ENCODE data around the gene CAP2.

The CAP2 gene

GRCh38 chr6:17474289-17474688 lies 80.9 kb downstream of the CAP2 start:
- no peak overlapping the region for H3K4me3 ChIP-seq (ENCODE audit: low read depth, low read length, poor library complexity, severe bottlenecking)
- TF ChIP-seq EZH2 (IDR thresholded peaks at IDR 0.05; ENCODE audit: borderline replicate concordance, low read length) (no peak), CTCF (IDR thresholded peaks at IDR 0.05; ENCODE audit: low read length) (no peak)

GRCh38 chr6:17475606-17476244 lies 82.3 kb downstream of the CAP2 start:
- no peak overlapping the region for H3K4me2 ChIP-seq (ENCODE audit: low read length)
- H3K27ac ChIP-seq (ENCODE audit: low read depth, low read length, poor library complexity, severe bottlenecking) = no peak overlapping the region
- no peaks in the 10 kb centered on the region for H3K4me1 ChIP-seq (ENCODE audit: insufficient read depth, low read length, severe bottlenecking)
- no peaks in the 10 kb centered on the region for H3K9me3 ChIP-seq (ENCODE audit: low read length)
- H3K79me2 ChIP-seq (ENCODE audit: insufficient read depth, low read length) = no peaks in the 10 kb centered on the region
- no peak overlapping the region for H2AFZ ChIP-seq (ENCODE audit: low read length)
- H4K20me1 ChIP-seq (ENCODE audit: insufficient read depth, low read length) = no peaks in the 10 kb centered on the region
- no peaks in the 10 kb centered on the region for H3K36me3 ChIP-seq (ENCODE audit: insufficient read depth, low read length)
- no peaks in the 10 kb centered on the region for H3K27me3 ChIP-seq (ENCODE audit: insufficient read depth, low read length)
- TF ChIP-seq CTCF (IDR thresholded peaks at IDR 0.05; ENCODE audit: low read length) (no peak), EZH2 (IDR thresholded peaks at IDR 0.05; ENCODE audit: borderline replicate concordance, low read length) (no peak)
- H3K9ac ChIP-seq (ENCODE audit: low read length) = no peak overlapping the region
- no peaks in the 10 kb centered on the region for H3F3A ChIP-seq (ENCODE audit: insufficient read depth, low read length)
- no peaks in the 10 kb centered on the region for H3K9me2 ChIP-seq (ENCODE audit: low read depth, low read length)
- H3K4me3 ChIP-seq (ENCODE audit: low read depth, low read length, poor library complexity, severe bottlenecking) = no peak overlapping the region

More at GRCh38 chr6:17474289-17474688, 80.9 kb downstream of the CAP2 start:
- Histone ChIP-seq H3K9me3 (ENCODE audit: low read length) (no peaks in the 10 kb centered on the region), H4K20me1 (ENCODE audit: insufficient read depth, low read length) (no peaks in the 10 kb centered on the region), H2AFZ (ENCODE audit: low read length) (no peak overlapping the region), H3K27me3 (ENCODE audit: insufficient read depth, low read length) (no peaks in the 10 kb centered on the region), H3F3A (ENCODE audit: insufficient read depth, low read length) (no peaks in the 10 kb centered on the region), H3K36me3 (ENCODE audit: insufficient read depth, low read length) (no peaks in the 10 kb centered on the region), H3K79me2 (ENCODE audit: insufficient read depth, low read length) (no peaks in the 10 kb centered on the region), H3K9me2 (ENCODE audit: low read depth, low read length) (no peaks in the 10 kb centered on the region), H3K4me1 (ENCODE audit: insufficient read depth, low read length, severe bottlenecking) (no peaks in the 10 kb centered on the region), H3K27ac (ENCODE audit: low read depth, low read length, poor library complexity, severe bottlenecking) (no peak overlapping the region), H3K4me2 (ENCODE audit: low read length) (no peak overlapping the region), H3K9ac (ENCODE audit: low read length) (no peak overlapping the region)

GRCh38 chr6:17476511-17476910 lies 83.1 kb downstream of the CAP2 start:
- H4K20me1 ChIP-seq (ENCODE audit: insufficient read depth, low read length) = no peaks in the 10 kb centered on the region
- no peak overlapping the region for H3K4me3 ChIP-seq (ENCODE audit: low read depth, low read length, poor library complexity, severe bottlenecking)
- no peaks in the 10 kb centered on the region for H3K36me3 ChIP-seq (ENCODE audit: insufficient read depth, low read length)
- no peaks in the 10 kb centered on the region for H3K79me2 ChIP-seq (ENCODE audit: insufficient read depth, low read length)
- H3K4me2 ChIP-seq (ENCODE audit: low read length) = no peak overlapping the region
- H3K9me2 ChIP-seq (ENCODE audit: low read depth, low read length) = no peaks in the 10 kb centered on the region
- H3K4me1 ChIP-seq (ENCODE audit: insufficient read depth, low read length, severe bottlenecking) = no peaks in the 10 kb centered on the region
- no peaks in the 10 kb centered on the region for H3K9me3 ChIP-seq (ENCODE audit: low read length)
- TF ChIP-seq CTCF (IDR thresholded peaks at IDR 0.05; ENCODE audit: low read length) (no peak), EZH2 (IDR thresholded peaks at IDR 0.05; ENCODE audit: borderline replicate concordance, low read length) (no peak)
- H3K9ac ChIP-seq (ENCODE audit: low read length) = no peak overlapping the region
- H2AFZ ChIP-seq (ENCODE audit: low read length) = no peak overlapping the region
- H3F3A ChIP-seq (ENCODE audit: insufficient read depth, low read length) = no peaks in the 10 kb centered on the region
- no peaks in the 10 kb centered on the region for H3K27me3 ChIP-seq (ENCODE audit: insufficient read depth, low read length)
- no peak overlapping the region for H3K27ac ChIP-seq (ENCODE audit: low read depth, low read length, poor library complexity, severe bottlenecking)

Data from OCI-LY1 (cell line).